HG02885 (cell line): ENCODE data around the gene SUPT3H.

ENCODE experiments used
- ATAC-seq: cut with Tn5 transposase; IDR thresholded peaks from one replicate; pipeline ENCODE4 v1.9.1; 2021; ENCODE audit warnings: mild to moderate bottlenecking; ENCODE audit not compliant: unreplicated experiment, poor library complexity

Gene SUPT3H

GRCh38 chr6:44974511-44974910 lies 403.2 kb downstream of the SUPT3H start:
- no peak for ATAC-seq

DNA sequence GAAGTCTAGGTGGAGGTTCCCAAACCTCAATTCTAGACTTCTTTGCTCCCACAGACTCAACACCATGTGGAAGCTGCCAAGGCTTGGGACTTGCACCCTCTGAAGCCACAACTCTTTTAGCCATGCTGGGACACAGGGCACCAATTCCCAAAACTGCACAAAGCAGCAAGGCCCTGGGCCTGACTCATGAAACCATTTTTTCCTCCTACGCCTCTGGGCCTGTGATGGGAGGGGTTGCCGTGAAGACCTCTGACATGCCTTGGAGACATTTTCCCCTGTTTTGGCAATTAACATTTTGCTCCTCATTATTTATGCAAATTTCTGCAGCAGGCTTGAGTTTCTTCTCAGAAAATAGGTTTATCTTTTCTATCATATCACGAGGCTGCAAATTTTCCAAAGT lies 405.0 kb downstream of the SUPT3H start:
- no peak for ATAC-seq

- no peak for ATAC-seq
These were observed 408.1 kb downstream of the SUPT3H start for GRCh38 chr6:44969446-44970185.

- ATAC-seq: no peak
These were observed 410.3 kb downstream of the SUPT3H start for GRCh38 chr6:44967481-44967880.

DNA sequence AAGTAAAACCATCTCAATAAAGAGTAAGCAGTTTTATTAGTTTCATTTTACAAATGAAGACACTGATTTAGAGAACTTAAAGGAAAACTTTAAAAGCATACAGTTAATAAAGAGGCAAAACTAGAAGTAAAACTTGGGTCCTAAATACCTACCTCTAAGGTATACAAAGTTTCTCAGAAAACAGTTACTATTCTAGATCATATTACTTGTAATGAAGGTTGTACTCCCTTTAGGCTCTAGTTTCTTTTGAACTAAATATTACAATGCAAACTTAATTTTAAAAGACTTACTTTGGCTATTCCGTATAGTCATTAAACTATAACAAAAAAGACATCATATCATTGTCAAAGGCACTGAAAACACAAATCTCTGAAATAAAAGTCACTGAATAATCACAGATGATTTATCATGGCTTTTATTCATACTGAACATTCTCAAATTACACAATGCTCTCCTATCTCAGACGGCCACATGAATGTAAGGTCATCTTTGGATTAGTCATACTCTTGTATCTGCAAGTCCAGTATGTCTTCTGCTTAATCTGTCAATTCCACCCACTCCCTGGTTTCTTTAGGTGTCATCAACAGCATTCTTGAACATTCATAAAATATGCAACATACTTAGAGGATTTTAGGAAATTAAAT lies 411.2 kb downstream of the SUPT3H start:
- no peak for ATAC-seq

DNA sequence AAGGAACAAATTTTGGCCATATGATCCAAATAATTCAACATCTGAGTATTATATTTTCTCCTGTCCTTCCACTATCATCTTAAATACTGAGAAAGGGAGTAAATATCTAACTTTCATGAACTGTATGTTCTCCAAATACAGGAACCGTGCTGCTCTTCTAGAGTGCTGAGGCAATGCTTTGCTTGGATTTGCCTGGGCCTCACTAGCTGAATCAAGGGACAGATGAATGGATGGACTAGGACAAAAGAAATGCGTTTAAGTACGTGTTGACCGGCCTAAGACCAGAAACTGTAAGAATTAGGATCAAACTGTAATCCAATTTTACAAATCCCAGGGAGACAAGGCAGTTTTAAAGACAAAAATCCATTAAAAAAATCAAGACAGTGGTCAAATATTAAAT lies 412.0 kb downstream of the SUPT3H start:
- ATAC-seq: no peak

GRCh38 chr6:44960898-44961297 lies 416.8 kb downstream of the SUPT3H start:
- no peak for ATAC-seq

DNA sequence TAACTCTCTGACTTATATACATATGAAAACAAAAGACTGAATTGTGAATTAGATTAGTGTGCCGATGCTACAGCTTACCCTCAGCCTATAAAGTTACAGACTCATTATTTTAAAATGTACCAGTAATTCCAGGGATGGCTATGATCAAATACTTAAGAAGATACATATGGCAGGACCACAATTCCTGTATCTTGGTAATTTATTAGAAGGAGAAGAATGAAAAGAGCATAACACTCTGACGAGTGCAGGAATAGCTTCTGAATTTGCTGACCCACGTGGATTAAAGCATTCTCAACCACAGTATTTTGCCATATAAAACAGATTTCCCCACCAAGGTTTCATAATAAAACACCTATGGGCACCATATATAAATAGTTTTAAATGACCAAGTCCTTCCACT lies 418.1 kb downstream of the SUPT3H start:
- ATAC-seq: no peak

- no peak for ATAC-seq
These were observed 420.6 kb downstream of the SUPT3H start for GRCh38 chr6:44957156-44957555.

- ATAC-seq: no peak
These were observed 421.3 kb downstream of the SUPT3H start for GRCh38 chr6:44956396-44956795.

- no peak for ATAC-seq
These were observed 422.6 kb downstream of the SUPT3H start for GRCh38 chr6:44955145-44955544.

- no peak for ATAC-seq
These were observed 423.5 kb downstream of the SUPT3H start for GRCh38 chr6:44954281-44954680.

DNA sequence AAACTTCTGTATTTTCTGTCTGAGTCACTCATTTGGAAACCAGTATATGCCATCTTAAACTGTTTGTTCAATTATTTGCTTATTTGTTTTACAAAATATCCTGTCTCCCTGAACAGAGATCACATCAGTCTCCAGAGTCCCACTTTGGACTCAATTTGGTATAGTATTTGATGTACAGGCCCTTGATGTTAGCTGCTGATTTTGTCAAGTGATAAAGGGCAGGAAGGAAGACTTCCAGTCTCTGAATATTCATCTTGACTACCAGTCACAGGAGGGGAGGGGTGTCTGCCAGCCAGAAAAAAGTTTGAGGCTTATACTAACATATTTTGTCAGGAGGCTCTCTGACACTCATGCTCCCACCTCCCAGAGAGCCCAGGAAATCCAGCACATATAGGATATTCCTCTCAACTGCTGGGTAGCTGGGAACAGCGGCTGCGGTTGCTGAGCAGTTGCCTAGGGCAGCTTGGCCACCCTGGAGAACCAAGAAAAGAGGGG lies 426.4 kb downstream of the SUPT3H start:
- ATAC-seq: no peak

GRCh38 chr6:44949596-44950201 lies 428.0 kb downstream of the SUPT3H start:
- no peak for ATAC-seq

DNA sequence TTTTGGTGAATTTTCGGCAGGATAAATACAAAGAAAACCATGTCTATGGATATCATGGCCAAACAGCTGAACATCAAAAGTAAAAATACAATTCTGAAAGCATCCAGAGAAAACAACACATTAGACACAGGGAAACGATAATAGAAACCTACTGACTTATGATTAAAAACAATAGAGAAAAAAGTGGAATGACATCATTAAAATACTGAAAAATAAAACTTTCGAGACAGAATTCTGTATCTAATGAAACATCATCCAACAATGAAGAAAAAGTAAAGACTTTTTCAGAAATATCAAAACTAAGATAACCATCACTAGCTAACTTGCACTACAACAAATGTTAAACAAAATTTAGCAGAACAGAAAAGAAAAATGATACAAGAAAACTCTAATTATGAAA lies 434.2 kb downstream of the SUPT3H start:
- ATAC-seq: no peak

GRCh38 chr6:44942798-44943197 lies 434.9 kb downstream of the SUPT3H start:
- no peak for ATAC-seq

- ATAC-seq: no peak
These were observed 435.5 kb downstream of the SUPT3H start for GRCh38 chr6:44942201-44942600.

- no peak for ATAC-seq
These were observed 437.4 kb downstream of the SUPT3H start for GRCh38 chr6:44940367-44940766.

GRCh38 chr6:44935693-44936300 lies 441.9 kb downstream of the SUPT3H start:
- ATAC-seq: peak; percentile 40

DNA sequence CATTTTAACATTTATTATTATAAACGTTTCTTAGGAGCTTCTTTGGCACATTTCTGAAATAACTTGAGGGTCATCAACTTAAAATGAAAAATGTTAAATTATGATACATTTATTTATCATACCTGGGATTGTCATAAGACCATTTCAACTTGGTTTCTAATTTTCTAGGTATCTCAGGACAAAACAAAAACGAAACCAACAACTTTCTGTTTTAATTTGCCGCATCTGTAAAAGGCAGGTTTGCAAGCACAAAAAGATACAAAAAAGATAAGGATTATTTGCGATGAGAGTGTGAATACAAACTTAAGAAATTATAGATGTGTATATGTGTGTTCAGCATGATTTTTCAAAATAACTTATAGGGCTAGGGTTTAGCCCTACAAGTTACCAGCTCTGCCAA lies 444.6 kb downstream of the SUPT3H start:
- ATAC-seq: no peak

DNA sequence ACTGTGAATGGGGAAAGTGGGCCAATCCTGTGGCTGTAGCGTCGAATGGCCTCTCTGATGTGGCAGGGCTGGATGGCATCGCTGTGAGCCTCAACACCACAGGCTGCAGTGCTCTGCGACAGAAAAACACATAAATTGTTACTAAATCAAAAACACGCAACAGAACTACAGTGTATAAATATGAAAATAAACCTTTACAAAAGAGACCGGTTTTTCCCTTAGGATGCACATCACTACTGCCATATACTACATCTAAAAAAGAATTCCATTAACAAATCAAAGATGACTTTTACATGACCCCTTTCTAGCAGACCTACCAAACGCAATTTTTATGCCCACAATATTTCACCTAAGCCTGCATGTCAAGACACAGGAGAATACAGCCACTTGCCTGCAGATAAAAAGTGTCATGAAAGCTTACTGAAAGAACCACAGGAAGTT lies 445.1 kb downstream of the SUPT3H start:
- no peak for ATAC-seq
